Measurements from ENCODE around the gene SDF4.

DNA sequence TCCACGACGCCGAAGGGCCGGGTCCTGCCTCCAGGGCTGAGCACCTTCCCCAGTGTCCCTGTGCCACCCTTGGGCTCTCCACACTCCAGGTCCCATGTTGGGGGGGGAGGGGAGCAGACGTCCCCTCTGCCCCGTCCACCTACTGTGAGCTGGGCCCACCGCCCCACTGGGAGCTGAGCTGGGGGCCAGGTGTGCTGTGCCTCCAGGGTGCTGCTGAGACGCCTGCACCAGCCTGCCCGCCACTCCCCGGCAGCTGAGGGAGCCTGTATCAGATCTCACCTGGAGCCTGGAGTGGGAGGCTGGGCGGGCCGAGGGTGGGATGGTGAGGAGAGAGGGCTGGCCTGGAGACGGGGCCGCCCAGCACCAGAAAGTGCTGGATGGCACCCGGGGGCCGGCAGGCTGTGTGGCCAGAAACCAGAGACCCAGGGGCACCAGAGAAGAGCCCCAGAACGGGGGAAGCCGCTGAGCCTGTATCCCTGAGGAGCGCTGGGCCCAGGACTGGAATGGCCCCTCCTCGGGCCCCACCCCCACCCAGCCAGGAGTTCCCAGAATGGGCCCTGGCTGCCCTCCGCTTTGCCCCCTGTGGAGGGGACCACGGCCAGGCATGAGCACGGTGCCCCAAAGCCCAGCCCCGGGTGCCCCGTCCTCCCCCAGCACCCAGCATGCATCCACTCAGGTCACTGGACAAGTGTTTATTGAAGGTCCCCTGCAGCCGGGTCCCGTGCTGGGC is 28.8 kb downstream of the SDF4 start:
- TF ChIP-seq, protein P1, sequence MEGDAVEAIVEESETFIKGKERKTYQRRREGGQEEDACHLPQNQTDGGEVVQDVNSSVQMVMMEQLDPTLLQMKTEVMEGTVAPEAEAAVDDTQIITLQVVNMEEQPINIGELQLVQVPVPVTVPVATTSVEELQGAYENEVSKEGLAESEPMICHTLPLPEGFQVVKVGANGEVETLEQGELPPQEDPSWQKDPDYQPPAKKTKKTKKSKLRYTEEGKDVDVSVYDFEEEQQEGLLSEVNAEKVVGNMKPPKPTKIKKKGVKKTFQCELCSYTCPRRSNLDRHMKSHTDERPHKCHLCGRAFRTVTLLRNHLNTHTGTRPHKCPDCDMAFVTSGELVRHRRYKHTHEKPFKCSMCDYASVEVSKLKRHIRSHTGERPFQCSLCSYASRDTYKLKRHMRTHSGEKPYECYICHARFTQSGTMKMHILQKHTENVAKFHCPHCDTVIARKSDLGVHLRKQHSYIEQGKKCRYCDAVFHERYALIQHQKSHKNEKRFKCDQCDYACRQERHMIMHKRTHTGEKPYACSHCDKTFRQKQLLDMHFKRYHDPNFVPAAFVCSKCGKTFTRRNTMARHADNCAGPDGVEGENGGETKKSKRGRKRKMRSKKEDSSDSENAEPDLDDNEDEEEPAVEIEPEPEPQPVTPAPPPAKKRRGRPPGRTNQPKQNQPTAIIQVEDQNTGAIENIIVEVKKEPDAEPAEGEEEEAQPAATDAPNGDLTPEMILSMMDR (IDR thresholded peaks at IDR 0.05): no peak
- TF ChIP-seq POLR2A (IDR thresholded peaks at IDR 0.05): no peak

Data from lower leg skin (tissue), 3 donors.